K562 (cell line): ENCODE data around the gene TRIP10. TPM values are rescaled to one million over a fixed set of nuclear protein-coding genes. Genes with fewer than 3 reads are reported as not detected.

Experiments used
- BHLHE40 ChIP-seq: IDR thresholded peaks from 2 replicates; pipeline ENCODE4 v1.6.1; 2011; ENCODE audit warnings: low read length, improper control_type of control experiment
- CBFB ChIP-seq: sonication (generic); formaldehyde crosslinking; IDR thresholded peaks from 2 replicates; pipeline ENCODE4 v1.4.0; 2020; ENCODE audit warnings: mild to moderate bottlenecking, missing genetic modification reagents
- CBX3 ChIP-seq, 2 experiments: IDR thresholded peaks; 1 replicate in 1 of 2; 2 replicates in 1 of 2; pipeline ENCODE4 v1.6.1; 2012; ENCODE audit warnings: inconsistent platforms in 2 of 2, low read length in 2 of 2, borderline replicate concordance in 1 of 2, control low read depth in 1 of 2
- CEBPB ChIP-seq: fragments of 450-650 bp; IDR thresholded peaks from 2 replicates; pipeline ENCODE4 v1.6.1; 2016; ENCODE audit warnings: missing genetic modification characterization, missing compliant biosample characterization
- CHAMP1 ChIP-seq: fragments of 450-650 bp; IDR thresholded peaks from 2 replicates; pipeline ENCODE4 v1.6.1; 2016; ENCODE audit warnings: mild to moderate bottlenecking
- ELK1 ChIP-seq: sonication (generic); formaldehyde crosslinking; IDR thresholded peaks from 2 replicates; pipeline ENCODE4 v1.8.1; 2022; ENCODE audit warnings: missing genetic modification reagents
- ETV5 ChIP-seq: sonication (generic); formaldehyde crosslinking; IDR thresholded peaks from 2 replicates; pipeline ENCODE4 v1.4.0; 2020; ENCODE audit warnings: low read depth, mild to moderate bottlenecking, missing genetic modification reagents
- FOSL1 ChIP-seq: fragments of 200-800 bp; sonication (Bioruptor generic); conservative IDR thresholded peaks from 2 replicates; pipeline ENCODE4 v1.6.1; 2016; ENCODE audit warnings: missing genetic modification characterization, missing compliant biosample characterization
- HCFC1 ChIP-seq: IDR thresholded peaks from 2 replicates; pipeline ENCODE4 v1.6.1; 2012; ENCODE audit warnings: low read depth, low read length, improper control_type of control experiment
- HDAC1 ChIP-seq, 2 experiments: fragments of 450-650 bp; IDR thresholded peaks; 2 replicates each; pipeline ENCODE4 v1.6.1; 2016 to 2017; ENCODE audit warnings: inconsistent platforms in 1 of 2, mild to moderate bottlenecking in 1 of 2, moderate library complexity in 1 of 2
- JUN ChIP-seq, 2 experiments: sonication (generic) in 1 of 2; formaldehyde crosslinking in 1 of 2; IDR thresholded peaks; 2 replicates each; pipeline versions ENCODE4 v1.6.1 to v1.8.0; 2012 to 2022; ENCODE audit warnings: borderline replicate concordance in 2 of 2, mild to moderate bottlenecking in 2 of 2, improper control_type of control experiment in 1 of 2, low read depth in 1 of 2, low read length in 1 of 2, missing genetic modification reagents in 1 of 2
- KAT8 ChIP-seq: fragments of 450-650 bp; IDR thresholded peaks from 2 replicates; pipeline ENCODE4 v1.6.1; 2016; ENCODE audit warnings: low read depth, mild to moderate bottlenecking
- KLF1 ChIP-seq: fragments of 450-650 bp; IDR thresholded peaks from 2 replicates; pipeline ENCODE4 v1.6.1; 2016; ENCODE audit warnings: missing genetic modification characterization, missing compliant biosample characterization
- LCOR ChIP-seq: sonication (generic); formaldehyde crosslinking; IDR thresholded peaks from 2 replicates; pipeline ENCODE4 v1.8.0; 2022; ENCODE audit warnings: mild to moderate bottlenecking, missing genetic modification reagents
- RBM14 ChIP-seq: fragments of 200-400 bp; formaldehyde crosslinking; IDR thresholded peaks from 2 replicates; pipeline ENCODE4 v1.6.1; 2018; ENCODE audit warnings: low read depth, mild to moderate bottlenecking, low read length, moderate library complexity, borderline replicate concordance; ENCODE audit not compliant: insufficient read depth
- SRSF3 ChIP-seq: fragments of 200-400 bp; formaldehyde crosslinking; IDR thresholded peaks from 2 replicates; pipeline ENCODE4 v1.6.1; 2016; ENCODE audit warnings: mild to moderate bottlenecking, low read length, moderate library complexity; ENCODE audit not compliant: insufficient read depth
- ZBTB34 ChIP-seq: fragments of 250-450 bp; sonication (Bioruptor Pico); IDR thresholded peaks from 2 replicates; pipeline ENCODE4 v1.8.0; 2021; ENCODE audit warnings: mild to moderate bottlenecking, moderate library complexity
- ZFP30 ChIP-seq: fragments of 250-450 bp; sonication (Bioruptor Pico); IDR thresholded peaks from 2 replicates; pipeline ENCODE4 v1.8.0; 2022; ENCODE audit warnings: moderate library complexity, mild to moderate bottlenecking, inconsistent platforms, borderline replicate concordance
- ZNF224 ChIP-seq: sonication (generic); formaldehyde crosslinking; IDR thresholded peaks from 2 replicates; pipeline ENCODE4 v1.8.0; 2022; ENCODE audit warnings: mild to moderate bottlenecking, missing genetic modification reagents
- ZNF398 ChIP-seq: fragments of 250-450 bp; sonication (Bioruptor Pico); IDR thresholded peaks from 2 replicates; pipeline ENCODE4 v1.8.0; 2021; ENCODE audit warnings: moderate library complexity, mild to moderate bottlenecking, inconsistent platforms
- ZNF57 ChIP-seq: fragments of 450-650 bp; formaldehyde crosslinking; IDR thresholded peaks from 2 replicates; pipeline ENCODE4 v1.4.0; 2020; ENCODE audit warnings: mild to moderate bottlenecking, moderate library complexity
- polyA plus RNA-seq, 8 experiments: library from polyadenylated mRNA; depleted of rRNA in 4 of 8; stranded (reverse) in 5 of 8; unstranded in 3 of 8; fragments of >200 nt; fragmentation: Nextera tagmentation in 2 of 8; fragmentation: Illumina TruSeq in 1 of 8; extraction: Ambion mirVana in 2 of 8; extraction: Trizol in 1 of 8; gene quantifications; 2 replicates each; pipeline versions ENCODE4 v1.2.1 to v1.2.3, GENCODE V29; 2011 to 2014; ENCODE audit warnings: inconsistent platforms in 1 of 8, missing spikeins in 1 of 8
- total RNA-seq, 7 experiments: library from RNA; depleted of rRNA in 6 of 7; stranded (reverse); fragments of >200 nt in 6 of 7; fragmentation: Illumina TruSeq in 2 of 7; extraction: Trizol in 2 of 7; gene quantifications; 2 replicates each; pipeline versions ENCODE4 v1.2.1 to v1.2.3, GENCODE V29; 2011 to 2021; ENCODE audit warnings: low replicate concordance in 1 of 7

The TRIP10 gene
- total and polyA plus RNA-seq, 9 of the 15 experiments (the other 6 are each of a cell fraction or from before 2014, with no cell fraction given) = 1.2 to 66.8 (median 36.1) TPM

GRCh38 chr19:6734096-6734696, 5.3 kb upstream of the TRIP10 start (continued):
- TF ChIP-seq ZNF398 (CRISPR knock-in tag) = no peak
- TF ChIP-seq HDAC1 (IDR thresholded peaks at IDR 0.05) = peak in 1 of 2 experiments; percentile 56; a peak in 2 of 4 replicates
- no peak for TF ChIP-seq ZNF57 (CRISPR knock-in tag)
- TF ChIP-seq LCOR = no peak
- peak; percentile 83 for TF ChIP-seq ETV5
- TF ChIP-seq ZNF224 (CRISPR knock-in tag) = no peak
- TF ChIP-seq FOSL1 = peak; percentile 55
- no peak for TF ChIP-seq KLF1
- no peak for TF ChIP-seq CBX3 (IDR thresholded peaks at IDR 0.05; ENCODE audit: borderline replicate concordance in 1 of 2, low read length in 2 of 2)
- no peak for TF ChIP-seq CEBPB
- TF ChIP-seq CBFB (CRISPR knock-in tag) = no peak
- TF ChIP-seq CHAMP1 = no peak
- TF ChIP-seq RBM14 = no peak
- TF ChIP-seq ZBTB34 (CRISPR knock-in tag) = no peak
- TF ChIP-seq JUN (IDR thresholded peaks at IDR 0.05; ENCODE audit: borderline replicate concordance, low read depth, low read length) = no peak
- no peak for TF ChIP-seq JUN (CRISPR knock-in tag; IDR thresholded peaks at IDR 0.05; ENCODE audit: borderline replicate concordance)
- no peak for TF ChIP-seq BHLHE40
- TF ChIP-seq ZFP30 (CRISPR knock-in tag) = no peak
- TF ChIP-seq ELK1 (CRISPR knock-in tag) = no peak
- no peak for TF ChIP-seq HCFC1
- no peak for TF ChIP-seq KAT8
- TF ChIP-seq SRSF3 = no peak
